Midbrain (tissue), 1 donor: Measurements from ENCODE around the gene DET1.
A peak's percentile ranks its signal among the peaks of the same experiment; 100 is the strongest.
"Not testable (repeated sequence)": the region's sequence is repeated elsewhere in the genome, so short reads cannot be mapped to it uniquely, and the experiment has no call there.

Experiments used
- DNase-seq: peaks from one replicate; lab custom pipeline; 2025; lab: John Stamatoyannopoulos, UW

Gene DET1

GRCh38 chr15:88540350-88540749 lies 6.1 kb downstream of the DET1 start:
- not testable (repeated sequence) for DNase-seq

- no peak for DNase-seq
Measured at GRCh38 chr15:88539441-88539840, 7.0 kb downstream of the DET1 start.

GRCh38 chr15:88538972-88539371 lies 7.5 kb downstream of the DET1 start:
- peak; percentile 48 for DNase-seq

GRCh38 chr15:88537591-88538317 lies 8.7 kb downstream of the DET1 start:
- no peak for DNase-seq

GRCh38 chr15:88535607-88536313 lies 10.7 kb downstream of the DET1 start:
- DNase-seq = no peak

- DNase-seq = no peak
Measured at GRCh38 chr15:88535100-88535499, 11.4 kb downstream of the DET1 start.

GRCh38 chr15:88533376-88533775 lies 13.1 kb downstream of the DET1 start:
- no peak for DNase-seq

GRCh38 chr15:88529021-88529630 lies 17.4 kb downstream of the DET1 start:
- no peak for DNase-seq

GRCh38 chr15:88526247-88526879 lies 20.1 kb downstream of the DET1 start:
- no peak for DNase-seq

- DNase-seq = no peak
Measured at GRCh38 chr15:88525418-88525817, 21.1 kb downstream of the DET1 start.

- DNase-seq = not testable (repeated sequence)
Measured at GRCh38 chr15:88524094-88524493, 22.4 kb downstream of the DET1 start.

GRCh38 chr15:88518903-88519302 lies 27.6 kb downstream of the DET1 start:
- DNase-seq = no peak

GRCh38 chr15:88513195-88513594 lies 33.3 kb downstream of the DET1 start:
- DNase-seq = no peak

- no peak for DNase-seq
Measured at GRCh38 chr15:88512601-88513000, 33.9 kb downstream of the DET1 start.

- no peak for DNase-seq
Measured at GRCh38 chr15:88512078-88512477, 34.4 kb downstream of the DET1 start.

- DNase-seq = no peak
Measured at GRCh38 chr15:88511161-88511560, 35.3 kb downstream of the DET1 start.

- DNase-seq = no peak
Measured at GRCh38 chr15:88509964-88510363, 36.5 kb downstream of the DET1 start.

- no peak for DNase-seq
Measured at GRCh38 chr15:88509321-88509720, 37.2 kb downstream of the DET1 start.

GRCh38 chr15:88506628-88507027 lies 39.9 kb downstream of the DET1 start:
- no peak for DNase-seq

GRCh38 chr15:88505721-88506120 lies 40.8 kb downstream of the DET1 start:
- DNase-seq = no peak

GRCh38 chr15:88504445-88504844 lies 42.0 kb downstream of the DET1 start:
- DNase-seq = no peak

GRCh38 chr15:88498996-88499395 lies 47.5 kb downstream of the DET1 start:
- no peak for DNase-seq
